ENCODE data around the gene LGALS3BP. TPM values are rescaled to one million over a fixed set of nuclear protein-coding genes. Genes with fewer than 3 reads are reported as not detected.

Gene LGALS3BP
- total and polyA plus RNA-seq, 2 of the 13 experiments (the other 11 are each of a cell fraction or from before 2014, with no cell fraction given), result 137 to 332 TPM

DNA sequence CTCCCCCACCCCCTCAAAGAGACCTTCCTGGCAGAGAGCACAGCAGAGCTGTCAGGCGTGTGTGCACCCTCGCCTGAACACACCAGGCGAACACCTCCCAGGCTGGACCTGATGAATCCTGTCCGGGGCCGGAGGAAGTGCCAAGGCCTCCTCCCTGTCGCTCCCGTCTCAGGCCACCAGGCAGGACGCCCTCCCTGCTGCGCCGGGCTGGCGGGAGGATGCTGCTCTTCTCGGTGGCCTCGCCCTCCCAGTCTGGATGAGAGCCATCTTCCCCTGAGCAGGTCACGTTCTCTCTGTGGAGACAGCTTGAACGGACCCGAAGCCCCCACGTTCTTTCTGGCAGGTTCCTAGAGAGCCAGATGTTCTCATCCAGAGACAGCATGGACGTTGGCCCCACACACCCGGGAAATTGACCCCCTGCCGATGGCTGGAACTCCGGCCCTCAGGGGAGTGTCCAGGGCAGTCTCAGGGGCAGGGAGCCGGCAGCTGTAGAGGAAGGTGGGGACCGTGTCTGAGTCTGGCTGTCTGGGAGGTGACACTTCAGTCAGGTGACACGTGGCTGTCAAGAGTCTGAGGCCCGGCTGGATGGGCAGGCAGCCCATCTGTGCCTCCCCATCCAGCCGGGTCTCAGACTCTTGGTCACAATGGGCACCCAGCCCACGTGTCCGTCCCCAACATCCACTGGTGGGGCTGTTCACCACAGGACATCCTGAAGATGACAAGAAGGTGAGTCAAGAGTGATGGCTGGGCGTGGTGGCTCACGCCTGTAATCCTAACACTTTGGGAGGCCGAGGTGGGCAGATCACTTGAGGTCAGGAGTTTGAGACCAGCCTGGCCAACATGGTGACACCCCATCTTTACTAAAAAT is 49.6 kb downstream of the LGALS3BP start (continued):
- TF ChIP-seq, protein P1, sequence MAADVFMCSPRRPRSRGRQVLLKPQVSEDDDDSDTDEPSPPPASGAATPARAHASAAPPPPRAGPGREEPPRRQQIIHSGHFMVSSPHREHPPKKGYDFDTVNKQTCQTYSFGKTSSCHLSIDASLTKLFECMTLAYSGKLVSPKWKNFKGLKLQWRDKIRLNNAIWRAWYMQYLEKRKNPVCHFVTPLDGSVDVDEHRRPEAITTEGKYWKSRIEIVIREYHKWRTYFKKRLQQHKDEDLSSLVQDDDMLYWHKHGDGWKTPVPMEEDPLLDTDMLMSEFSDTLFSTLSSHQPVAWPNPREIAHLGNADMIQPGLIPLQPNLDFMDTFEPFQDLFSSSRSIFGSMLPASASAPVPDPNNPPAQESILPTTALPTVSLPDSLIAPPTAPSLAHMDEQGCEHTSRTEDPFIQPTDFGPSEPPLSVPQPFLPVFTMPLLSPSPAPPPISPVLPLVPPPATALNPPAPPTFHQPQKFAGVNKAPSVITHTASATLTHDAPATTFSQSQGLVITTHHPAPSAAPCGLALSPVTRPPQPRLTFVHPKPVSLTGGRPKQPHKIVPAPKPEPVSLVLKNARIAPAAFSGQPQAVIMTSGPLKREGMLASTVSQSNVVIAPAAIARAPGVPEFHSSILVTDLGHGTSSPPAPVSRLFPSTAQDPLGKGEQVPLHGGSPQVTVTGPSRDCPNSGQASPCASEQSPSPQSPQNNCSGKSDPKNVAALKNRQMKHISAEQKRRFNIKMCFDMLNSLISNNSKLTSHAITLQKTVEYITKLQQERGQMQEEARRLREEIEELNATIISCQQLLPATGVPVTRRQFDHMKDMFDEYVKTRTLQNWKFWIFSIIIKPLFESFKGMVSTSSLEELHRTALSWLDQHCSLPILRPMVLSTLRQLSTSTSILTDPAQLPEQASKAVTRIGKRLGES (CRISPR knock-in tag; IDR thresholded peaks at IDR 0.05; ENCODE audit: borderline replicate concordance), result no peak
- TF ChIP-seq ZMAT3 (CRISPR knock-in tag; conservative IDR thresholded peaks at IDR 0.05), result no peak
- TF ChIP-seq, protein P2, sequence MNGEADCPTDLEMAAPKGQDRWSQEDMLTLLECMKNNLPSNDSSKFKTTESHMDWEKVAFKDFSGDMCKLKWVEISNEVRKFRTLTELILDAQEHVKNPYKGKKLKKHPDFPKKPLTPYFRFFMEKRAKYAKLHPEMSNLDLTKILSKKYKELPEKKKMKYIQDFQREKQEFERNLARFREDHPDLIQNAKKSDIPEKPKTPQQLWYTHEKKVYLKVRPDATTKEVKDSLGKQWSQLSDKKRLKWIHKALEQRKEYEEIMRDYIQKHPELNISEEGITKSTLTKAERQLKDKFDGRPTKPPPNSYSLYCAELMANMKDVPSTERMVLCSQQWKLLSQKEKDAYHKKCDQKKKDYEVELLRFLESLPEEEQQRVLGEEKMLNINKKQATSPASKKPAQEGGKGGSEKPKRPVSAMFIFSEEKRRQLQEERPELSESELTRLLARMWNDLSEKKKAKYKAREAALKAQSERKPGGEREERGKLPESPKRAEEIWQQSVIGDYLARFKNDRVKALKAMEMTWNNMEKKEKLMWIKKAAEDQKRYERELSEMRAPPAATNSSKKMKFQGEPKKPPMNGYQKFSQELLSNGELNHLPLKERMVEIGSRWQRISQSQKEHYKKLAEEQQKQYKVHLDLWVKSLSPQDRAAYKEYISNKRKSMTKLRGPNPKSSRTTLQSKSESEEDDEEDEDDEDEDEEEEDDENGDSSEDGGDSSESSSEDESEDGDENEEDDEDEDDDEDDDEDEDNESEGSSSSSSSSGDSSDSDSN (CRISPR knock-in tag; IDR thresholded peaks at IDR 0.05), result peak; percentile 23; the same call in 1 of the 2 replicates
- no peak for TF ChIP-seq NBN (conservative IDR thresholded peaks at IDR 0.05)
- TF ChIP-seq, protein P3, sequence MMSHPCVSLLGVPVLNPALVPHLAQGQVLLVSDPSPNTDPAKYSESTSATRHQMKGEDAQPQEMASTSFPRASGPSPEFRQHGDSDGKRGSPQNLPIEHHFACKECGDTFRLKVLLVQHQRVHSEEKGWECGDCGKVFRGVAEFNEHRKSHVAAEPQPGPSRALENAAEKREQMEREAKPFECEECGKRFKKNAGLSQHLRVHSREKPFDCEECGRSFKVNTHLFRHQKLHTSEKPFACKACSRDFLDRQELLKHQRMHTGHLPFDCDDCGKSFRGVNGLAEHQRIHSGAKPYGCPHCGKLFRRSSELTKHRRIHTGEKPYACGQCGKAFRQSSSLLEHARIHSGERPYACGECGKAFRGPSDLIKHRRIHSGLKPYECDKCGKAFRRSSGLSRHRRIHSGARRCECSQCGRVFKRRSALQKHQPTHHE (CRISPR knock-in tag; IDR thresholded peaks at IDR 0.05; ENCODE audit: borderline replicate concordance), result no peak
- TF ChIP-seq, protein P4, sequence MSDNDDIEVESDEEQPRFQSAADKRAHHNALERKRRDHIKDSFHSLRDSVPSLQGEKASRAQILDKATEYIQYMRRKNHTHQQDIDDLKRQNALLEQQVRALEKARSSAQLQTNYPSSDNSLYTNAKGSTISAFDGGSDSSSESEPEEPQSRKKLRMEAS (IDR thresholded peaks at IDR 0.05), result 0 out of 2 replicates have a peak, but pooled peaks have one; percentile 6
- TF ChIP-seq ZNF143 (CRISPR knock-in tag; IDR thresholded peaks at IDR 0.05), result no peak
- TF ChIP-seq, protein P5, sequence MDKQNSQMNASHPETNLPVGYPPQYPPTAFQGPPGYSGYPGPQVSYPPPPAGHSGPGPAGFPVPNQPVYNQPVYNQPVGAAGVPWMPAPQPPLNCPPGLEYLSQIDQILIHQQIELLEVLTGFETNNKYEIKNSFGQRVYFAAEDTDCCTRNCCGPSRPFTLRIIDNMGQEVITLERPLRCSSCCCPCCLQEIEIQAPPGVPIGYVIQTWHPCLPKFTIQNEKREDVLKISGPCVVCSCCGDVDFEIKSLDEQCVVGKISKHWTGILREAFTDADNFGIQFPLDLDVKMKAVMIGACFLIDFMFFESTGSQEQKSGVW (CRISPR knock-in tag; IDR thresholded peaks at IDR 0.05; ENCODE audit: borderline replicate concordance), result no peak
- 0 out of 2 replicates have a peak, but pooled peaks have one; percentile 32 for TF ChIP-seq ZBTB38 (CRISPR knock-in tag; IDR thresholded peaks at IDR 0.05)
- TF ChIP-seq, protein P6, sequence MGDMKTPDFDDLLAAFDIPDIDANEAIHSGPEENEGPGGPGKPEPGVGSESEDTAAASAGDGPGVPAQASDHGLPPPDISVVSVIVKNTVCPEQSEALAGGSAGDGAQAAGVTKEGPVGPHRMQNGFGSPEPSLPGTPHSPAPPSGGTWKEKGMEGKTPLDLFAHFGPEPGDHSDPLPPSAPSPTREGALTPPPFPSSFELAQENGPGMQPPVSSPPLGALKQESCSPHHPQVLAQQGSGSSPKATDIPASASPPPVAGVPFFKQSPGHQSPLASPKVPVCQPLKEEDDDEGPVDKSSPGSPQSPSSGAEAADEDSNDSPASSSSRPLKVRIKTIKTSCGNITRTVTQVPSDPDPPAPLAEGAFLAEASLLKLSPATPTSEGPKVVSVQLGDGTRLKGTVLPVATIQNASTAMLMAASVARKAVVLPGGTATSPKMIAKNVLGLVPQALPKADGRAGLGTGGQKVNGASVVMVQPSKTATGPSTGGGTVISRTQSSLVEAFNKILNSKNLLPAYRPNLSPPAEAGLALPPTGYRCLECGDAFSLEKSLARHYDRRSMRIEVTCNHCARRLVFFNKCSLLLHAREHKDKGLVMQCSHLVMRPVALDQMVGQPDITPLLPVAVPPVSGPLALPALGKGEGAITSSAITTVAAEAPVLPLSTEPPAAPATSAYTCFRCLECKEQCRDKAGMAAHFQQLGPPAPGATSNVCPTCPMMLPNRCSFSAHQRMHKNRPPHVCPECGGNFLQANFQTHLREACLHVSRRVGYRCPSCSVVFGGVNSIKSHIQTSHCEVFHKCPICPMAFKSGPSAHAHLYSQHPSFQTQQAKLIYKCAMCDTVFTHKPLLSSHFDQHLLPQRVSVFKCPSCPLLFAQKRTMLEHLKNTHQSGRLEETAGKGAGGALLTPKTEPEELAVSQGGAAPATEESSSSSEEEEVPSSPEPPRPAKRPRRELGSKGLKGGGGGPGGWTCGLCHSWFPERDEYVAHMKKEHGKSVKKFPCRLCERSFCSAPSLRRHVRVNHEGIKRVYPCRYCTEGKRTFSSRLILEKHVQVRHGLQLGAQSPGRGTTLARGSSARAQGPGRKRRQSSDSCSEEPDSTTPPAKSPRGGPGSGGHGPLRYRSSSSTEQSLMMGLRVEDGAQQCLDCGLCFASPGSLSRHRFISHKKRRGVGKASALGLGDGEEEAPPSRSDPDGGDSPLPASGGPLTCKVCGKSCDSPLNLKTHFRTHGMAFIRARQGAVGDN (CRISPR knock-in tag; IDR thresholded peaks at IDR 0.05), result peak; percentile 61
- TF ChIP-seq, protein P7, sequence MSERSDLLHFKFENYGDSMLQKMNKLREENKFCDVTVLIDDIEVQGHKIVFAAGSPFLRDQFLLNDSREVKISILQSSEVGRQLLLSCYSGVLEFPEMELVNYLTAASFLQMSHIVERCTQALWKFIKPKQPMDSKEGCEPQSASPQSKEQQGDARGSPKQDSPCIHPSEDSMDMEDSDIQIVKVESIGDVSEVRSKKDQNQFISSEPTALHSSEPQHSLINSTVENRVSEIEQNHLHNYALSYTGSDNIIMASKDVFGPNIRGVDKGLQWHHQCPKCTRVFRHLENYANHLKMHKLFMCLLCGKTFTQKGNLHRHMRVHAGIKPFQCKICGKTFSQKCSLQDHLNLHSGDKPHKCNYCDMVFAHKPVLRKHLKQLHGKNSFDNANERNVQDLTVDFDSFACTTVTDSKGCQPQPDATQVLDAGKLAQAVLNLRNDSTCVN (CRISPR knock-in tag; IDR thresholded peaks at IDR 0.05; ENCODE audit: borderline replicate concordance), result no peak
- TF ChIP-seq EED (CRISPR knock-in tag; IDR thresholded peaks at IDR 0.05), result 0 out of 2 replicates have a peak, but pooled peaks have one; percentile 31
- TF ChIP-seq TRIM24 (CRISPR knock-in tag; IDR thresholded peaks at IDR 0.05), result no peak
- no peak for TF ChIP-seq ZNF713 (CRISPR knock-in tag; IDR thresholded peaks at IDR 0.05)

Data from HepG2 (cell line).